ENCODE data around the gene SCARB2. TPM values are rescaled to one million over a fixed set of nuclear protein-coding genes. Genes with fewer than 3 reads are reported as not detected.
"Not testable (repeated sequence)": the region's sequence is repeated elsewhere in the genome, so short reads cannot be mapped to it uniquely, and the experiment has no call there.

The SCARB2 gene, protein sequence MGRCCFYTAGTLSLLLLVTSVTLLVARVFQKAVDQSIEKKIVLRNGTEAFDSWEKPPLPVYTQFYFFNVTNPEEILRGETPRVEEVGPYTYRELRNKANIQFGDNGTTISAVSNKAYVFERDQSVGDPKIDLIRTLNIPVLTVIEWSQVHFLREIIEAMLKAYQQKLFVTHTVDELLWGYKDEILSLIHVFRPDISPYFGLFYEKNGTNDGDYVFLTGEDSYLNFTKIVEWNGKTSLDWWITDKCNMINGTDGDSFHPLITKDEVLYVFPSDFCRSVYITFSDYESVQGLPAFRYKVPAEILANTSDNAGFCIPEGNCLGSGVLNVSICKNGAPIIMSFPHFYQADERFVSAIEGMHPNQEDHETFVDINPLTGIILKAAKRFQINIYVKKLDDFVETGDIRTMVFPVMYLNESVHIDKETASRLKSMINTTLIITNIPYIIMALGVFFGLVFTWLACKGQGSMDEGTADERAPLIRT
- polyA plus RNA-seq = 10 to 100 TPM in 2 of 3 donors, 1 to 10 TPM in 1; 8.8 to 17.1 (median 16.4) TPM

DNA sequence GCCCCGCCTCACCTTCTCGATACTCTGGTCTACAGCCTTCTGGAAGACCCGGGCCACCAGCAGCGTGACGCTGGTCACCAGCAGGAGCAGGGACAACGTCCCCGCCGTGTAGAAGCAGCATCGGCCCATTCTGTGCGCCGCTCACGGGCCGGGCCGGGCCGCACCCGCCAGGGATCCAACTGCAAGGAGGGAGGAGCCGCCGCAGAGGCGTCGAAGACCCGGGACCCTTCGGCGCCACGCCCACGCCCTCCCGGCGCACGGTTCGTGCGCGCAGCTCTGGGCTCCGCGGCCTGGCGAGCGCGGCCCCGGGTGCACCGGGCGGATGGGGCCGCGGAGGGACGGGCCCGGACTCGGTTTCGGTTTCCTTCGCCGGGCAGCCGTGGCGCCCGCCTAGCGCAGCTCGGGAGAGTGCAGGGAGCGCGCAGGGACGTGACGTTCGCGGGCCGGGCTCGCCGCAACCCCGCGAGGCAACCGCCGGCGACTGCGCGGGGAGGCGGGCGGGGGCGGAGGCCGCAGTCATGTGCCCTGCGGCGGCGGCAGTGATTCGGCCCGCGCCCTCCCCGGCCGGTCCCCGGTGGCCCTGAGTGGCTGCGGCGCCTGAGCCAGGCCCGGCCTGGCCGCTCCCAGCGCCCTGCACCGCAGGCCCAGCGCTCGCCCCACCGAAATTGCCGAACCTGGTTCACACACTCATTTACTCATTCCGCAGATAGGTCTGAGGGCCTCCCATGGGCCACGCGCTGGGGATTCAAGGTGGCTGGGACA lies at the start of gene SCARB2:
Gene SCARB2 (minus strand): TSS at position 410 of the 762 bp plus-strand sequence. CDS start 281 bp downstream, at position 129.
- DNase-seq = peak; percentile 88 to 89 (median 88)
- peak within 1 kb of the TSS; percentile 83 to 99 (median 95) for H3K27ac Mint-ChIP-seq
- peaks cover 7 to 19% (median 13%) of the 10 kb centered on the region in 3 donors for H3K27me3 Mint-ChIP-seq (ENCODE audit: low read depth in 3 of 3)
- no peaks in the 10 kb centered on the region for H3K9me3 Mint-ChIP-seq
- H3K4me3 Mint-ChIP-seq = peak within 1 kb of the TSS; percentile 91 to 95 (median 91)
- H3K4me1 Mint-ChIP-seq = peaks cover 33 to 42% of the 10 kb centered on the region in 2 donors
- H3K36me3 Mint-ChIP-seq = no peaks in the 10 kb centered on the region

DNA sequence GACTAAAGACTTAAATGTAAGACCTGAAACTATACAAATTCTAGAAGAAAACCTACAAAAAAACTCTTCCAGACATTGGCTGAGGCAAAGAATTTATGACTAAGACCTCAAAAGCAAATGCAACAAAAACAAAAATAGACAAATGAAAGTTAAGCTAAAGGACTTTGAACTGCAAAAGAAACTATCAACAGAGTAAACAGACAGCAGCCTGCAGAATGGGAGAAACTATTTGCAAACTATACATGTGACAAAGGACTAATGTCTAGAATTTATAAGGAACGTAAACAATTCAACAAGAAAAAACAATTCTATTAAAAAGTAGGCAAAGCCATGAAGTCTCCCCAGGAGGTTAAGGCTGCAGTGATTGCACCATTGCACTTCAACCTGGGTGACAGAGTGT lies 46.9 kb upstream of the SCARB2 start:
- H3K9me3 Mint-ChIP-seq = no peaks in the 10 kb centered on the region
- no peaks in the 10 kb centered on the region for H3K36me3 Mint-ChIP-seq
- no peak overlapping the region for H3K27ac Mint-ChIP-seq
- H3K4me1 Mint-ChIP-seq = no peaks in the 10 kb centered on the region
- peaks cover 2 to 13% (median 8%) of the 10 kb centered on the region in 3 donors for H3K27me3 Mint-ChIP-seq (ENCODE audit: low read depth in 3 of 3)
- DNase-seq = no peak
- no peak overlapping the region for H3K4me3 Mint-ChIP-seq

DNA sequence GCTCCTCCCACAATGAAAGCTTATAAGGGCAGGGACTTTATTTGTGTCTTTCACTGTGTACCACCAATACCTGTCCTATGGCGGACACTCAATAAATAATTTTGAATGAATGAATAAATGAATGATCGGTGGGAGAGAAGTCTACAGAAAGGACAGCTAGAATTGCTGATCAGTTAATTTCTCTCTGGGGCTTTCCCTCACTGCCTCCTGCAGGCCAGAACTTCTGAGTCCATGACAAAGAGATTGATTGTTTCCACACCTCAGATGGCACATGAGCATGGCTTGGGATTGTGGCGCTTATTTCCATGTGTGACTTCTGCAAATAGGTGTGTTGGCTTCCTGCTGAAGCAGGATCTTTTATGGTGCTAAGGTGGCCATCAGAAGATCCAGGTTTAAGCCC lies 44.2 kb upstream of the SCARB2 start:
- H3K27me3 Mint-ChIP-seq (ENCODE audit: low read depth in 3 of 3) = peaks cover 2 to 17% (median 13%) of the 10 kb centered on the region in 3 donors

DNA sequence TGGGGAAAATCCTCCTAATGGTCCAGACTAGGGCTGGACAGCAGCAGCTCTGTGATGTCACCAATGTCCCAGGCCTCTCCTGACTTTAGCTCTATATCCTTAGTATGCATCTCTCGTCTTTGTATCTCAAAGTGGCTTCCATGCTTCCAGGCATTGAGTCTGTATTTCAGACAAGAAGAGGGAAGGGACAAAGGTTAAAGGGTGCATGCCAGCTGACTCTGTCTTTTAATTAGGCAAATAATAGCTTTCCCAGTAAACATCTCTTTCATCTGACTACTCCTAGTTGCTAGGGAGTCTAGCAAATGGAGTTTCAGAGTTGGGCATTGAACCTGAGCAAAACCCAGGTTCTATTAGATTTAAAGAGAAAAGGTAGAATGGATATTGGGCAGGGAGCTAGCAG lies 43.3 kb upstream of the SCARB2 start:
- DNase-seq = no peak
- no peak overlapping the region for H3K4me3 Mint-ChIP-seq
- no peaks in the 10 kb centered on the region for H3K9me3 Mint-ChIP-seq
- H3K27me3 Mint-ChIP-seq (ENCODE audit: low read depth in 3 of 3) = peaks cover 6 to 22% (median 22%) of the 10 kb centered on the region in 3 donors
- H3K36me3 Mint-ChIP-seq = no peaks in the 10 kb centered on the region
- H3K4me1 Mint-ChIP-seq = peaks cover 0 to 5% of the 10 kb centered on the region in 2 donors
- H3K27ac Mint-ChIP-seq = no peak overlapping the region

More for the DNA sequence above, 44.2 kb upstream of the SCARB2 start:
- Mint-ChIP-seq H3K9me3 (no peaks in the 10 kb centered on the region), H3K4me3 (no peak overlapping the region), H3K27ac (no peak overlapping the region), H3K4me1 (peaks cover 0 to under 1% of the 10 kb centered on the region in 2 donors), H3K36me3 (no peaks in the 10 kb centered on the region)
- DNase-seq = no peak

DNA sequence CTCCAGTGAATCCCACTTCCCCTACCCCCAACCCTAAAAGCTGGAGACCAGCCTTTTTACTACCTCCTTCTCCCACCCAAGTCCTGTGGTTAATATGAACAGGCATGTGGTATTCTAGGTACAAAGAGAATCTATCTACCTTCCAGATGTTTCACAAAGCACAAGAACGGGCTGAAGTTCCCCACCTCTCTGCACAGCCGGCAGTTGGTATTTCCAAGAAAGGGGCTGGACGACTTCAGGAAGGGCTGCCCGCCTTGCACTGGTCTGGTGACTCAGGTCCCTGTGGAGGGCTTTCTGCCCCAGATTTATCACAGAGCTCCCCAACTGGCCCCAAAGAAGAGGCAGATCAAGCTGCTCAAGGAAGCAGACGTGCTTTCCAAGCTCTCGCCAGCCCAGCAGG lies 42.4 kb upstream of the SCARB2 start:
- peaks cover 13 to 30% (median 27%) of the 10 kb centered on the region in 3 donors for H3K27me3 Mint-ChIP-seq (ENCODE audit: low read depth in 3 of 3)
- no peak overlapping the region for H3K27ac Mint-ChIP-seq
- peaks cover 4 to 11% of the 10 kb centered on the region in 2 donors for H3K4me1 Mint-ChIP-seq

DNA sequence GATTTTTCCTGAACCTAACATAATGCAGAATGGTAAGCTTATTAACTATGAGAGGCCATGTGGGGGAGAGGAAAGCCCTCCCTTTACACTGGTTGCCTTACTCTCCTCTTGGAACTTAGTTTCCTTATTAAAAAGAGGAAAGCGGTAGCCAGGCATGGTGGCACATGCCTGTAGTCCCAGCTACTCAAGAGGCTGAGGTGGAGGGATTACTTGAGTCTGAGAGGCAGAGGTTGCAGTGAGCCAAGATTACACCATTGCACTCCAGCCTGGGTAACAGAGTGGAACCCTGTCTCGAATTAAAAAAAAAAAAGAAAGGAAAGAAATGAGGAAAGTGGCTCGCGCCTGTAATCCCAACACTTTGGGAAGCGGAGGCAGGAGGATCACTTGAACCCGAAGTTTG lies 39.9 kb upstream of the SCARB2 start:
- Mint-ChIP-seq H3K9me3 (no peaks in the 10 kb centered on the region), H3K27ac (no peak overlapping the region), H3K4me1 (peaks cover 5 to 16% of the 10 kb centered on the region in 2 donors), H3K27me3 (ENCODE audit: low read depth in 3 of 3) (peaks cover 22 to 34% (median 29%) of the 10 kb centered on the region in 3 donors), H3K36me3 (no peaks in the 10 kb centered on the region), H3K4me3 (no peak overlapping the region)
- no peak for DNase-seq

More for the DNA sequence above, 42.4 kb upstream of the SCARB2 start:
- H3K36me3 Mint-ChIP-seq = no peaks in the 10 kb centered on the region
- no peak overlapping the region for H3K4me3 Mint-ChIP-seq
- no peak for DNase-seq
- H3K9me3 Mint-ChIP-seq = no peaks in the 10 kb centered on the region

DNA sequence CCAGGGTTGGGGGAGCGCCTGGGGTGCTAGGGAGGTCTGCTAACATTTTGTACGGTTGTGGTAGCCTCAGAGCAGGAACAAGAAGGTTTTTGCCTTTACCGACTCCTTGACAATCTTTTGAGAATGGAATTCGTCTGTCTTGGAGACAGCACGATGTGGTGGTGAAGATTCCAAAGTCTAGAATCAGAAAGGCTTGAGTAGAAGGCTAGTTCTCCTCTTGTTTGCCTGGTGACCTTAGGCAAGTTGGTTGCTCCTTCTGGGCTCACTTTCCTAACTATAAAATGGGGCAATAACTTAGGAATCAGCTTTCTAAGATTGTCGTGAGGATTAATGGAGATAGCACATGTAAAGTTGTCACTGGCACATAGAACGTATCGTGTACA lies 38.6 kb upstream of the SCARB2 start:
- H3K27me3 Mint-ChIP-seq (ENCODE audit: low read depth in 3 of 3) = peaks cover 27 to 31% (median 28%) of the 10 kb centered on the region in 3 donors
- no peaks in the 10 kb centered on the region for H3K36me3 Mint-ChIP-seq
- DNase-seq = no peak
- peaks cover 5 to 16% of the 10 kb centered on the region in 2 donors for H3K4me1 Mint-ChIP-seq
- H3K4me3 Mint-ChIP-seq = peak overlapping the region in 3 of 5 donors; percentile 42 to 57 (median 52)
- H3K27ac Mint-ChIP-seq = no peak overlapping the region
- H3K9me3 Mint-ChIP-seq = no peaks in the 10 kb centered on the region

DNA sequence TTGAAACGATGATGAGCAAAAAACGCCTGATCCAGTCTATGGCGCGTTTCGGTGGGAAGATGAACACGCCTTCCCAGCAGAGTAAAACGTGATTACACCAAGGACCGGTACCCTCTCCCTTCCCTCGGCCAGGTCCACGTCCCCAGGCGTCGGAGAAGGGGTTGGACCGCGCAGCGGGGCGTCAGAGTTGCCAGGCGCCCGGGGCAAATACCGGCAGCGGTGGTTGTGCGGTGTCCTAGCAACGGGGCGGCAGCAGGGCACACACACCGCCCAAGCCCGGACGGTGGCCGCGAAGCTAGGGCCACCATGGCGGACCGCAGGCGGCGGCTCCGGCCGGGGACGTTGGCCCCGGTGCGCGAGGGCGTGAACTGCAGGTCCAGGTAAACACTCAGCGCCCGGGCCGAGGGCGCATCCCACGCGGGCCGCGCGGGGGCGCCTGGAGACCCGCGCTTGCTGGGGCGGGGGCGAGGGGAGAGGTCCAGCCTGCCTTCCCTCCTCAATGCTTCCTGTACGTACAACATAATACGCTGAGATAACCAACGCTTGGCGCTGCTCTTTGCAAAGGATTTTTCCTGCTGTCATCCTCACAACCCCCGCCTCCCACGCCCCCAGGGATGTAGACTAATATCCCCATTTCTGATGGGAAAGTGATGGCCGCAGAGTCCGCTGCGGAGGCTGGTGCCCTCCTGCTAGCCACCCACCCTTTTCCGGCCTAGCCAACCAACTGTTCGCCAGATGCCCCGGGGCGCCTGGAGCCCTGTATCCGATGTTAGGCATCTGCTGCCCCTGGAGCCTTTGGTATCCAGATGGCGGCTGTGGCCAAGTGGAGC lies 38.0 kb upstream of the SCARB2 start, which contains the start of gene FAM47E:
Gene FAM47E (plus strand): TSS at position 281 of the 830 bp plus-strand sequence. CDS start 26 bp downstream, at position 307.
- Mint-ChIP-seq H3K4me3 (peak within 1 kb of the TSS; percentile 72 to 84 (median 82)), H3K27me3 (ENCODE audit: low read depth in 3 of 3) (peaks cover 27 to 33% (median 28%) of the 10 kb centered on the region in 3 donors), H3K27ac (peak within 1 kb of the TSS in 4 of 6 donors; percentile 18 to 67 (median 57)), H3K9me3 (no peaks in the 10 kb centered on the region), H3K36me3 (no peaks in the 10 kb centered on the region), H3K4me1 (peaks cover 5 to 16% of the 10 kb centered on the region in 2 donors)
- DNase-seq = peak; percentile 66 to 71 (median 68)

DNA sequence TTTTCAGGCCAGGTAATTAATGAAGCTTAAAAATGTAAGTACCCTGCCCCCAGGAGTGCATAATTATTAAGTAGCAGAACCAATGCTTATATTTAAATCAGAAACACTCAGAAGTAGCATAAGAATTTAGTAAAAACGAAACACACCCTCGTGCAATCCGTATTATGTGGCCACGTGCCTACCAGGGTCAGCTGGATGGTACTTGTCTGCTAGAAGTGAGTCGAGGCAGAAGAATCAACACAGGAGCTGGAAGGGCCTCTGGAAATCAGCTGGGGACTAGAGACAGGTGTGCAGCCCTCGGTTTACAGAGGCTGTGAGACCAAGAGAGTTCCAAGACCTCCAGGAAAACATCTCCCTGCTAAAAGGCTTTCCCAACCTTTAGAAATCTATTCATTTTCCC lies 37.3 kb upstream of the SCARB2 start:
- no peak for DNase-seq
- H3K4me1 Mint-ChIP-seq = peaks cover 5 to 16% of the 10 kb centered on the region in 2 donors
- peaks cover 28 to 34% (median 28%) of the 10 kb centered on the region in 3 donors for H3K27me3 Mint-ChIP-seq (ENCODE audit: low read depth in 3 of 3)
- H3K4me3 Mint-ChIP-seq = peak overlapping the region; percentile 72 to 84 (median 82)
- H3K36me3 Mint-ChIP-seq = no peaks in the 10 kb centered on the region
- peak overlapping the region in 4 of 6 donors; percentile 18 to 67 (median 57) for H3K27ac Mint-ChIP-seq
- H3K9me3 Mint-ChIP-seq = no peaks in the 10 kb centered on the region

DNA sequence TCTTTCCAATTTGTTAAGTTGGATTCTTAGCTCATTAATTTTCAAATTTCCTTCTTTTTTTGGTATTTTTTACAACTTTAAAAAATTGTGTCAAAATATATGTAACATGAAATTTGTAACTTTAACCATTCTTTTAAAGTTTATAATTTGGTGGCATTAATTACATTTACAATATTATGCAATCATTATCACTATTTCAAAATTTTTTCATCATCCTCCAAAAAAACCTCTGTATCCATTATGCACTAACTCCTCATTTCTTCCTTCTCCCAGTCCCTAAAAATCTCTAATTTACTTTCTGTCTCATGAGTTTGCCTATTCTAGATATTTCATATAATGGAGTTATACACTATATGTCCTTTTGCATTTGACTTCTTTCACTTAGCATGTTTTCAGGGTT lies 33.2 kb upstream of the SCARB2 start:
- Mint-ChIP-seq H3K36me3 (no peaks in the 10 kb centered on the region), H3K4me1 (peaks cover 5 to 10% of the 10 kb centered on the region in 2 donors), H3K4me3 (no peak overlapping the region), H3K27ac (no peak overlapping the region), H3K27me3 (ENCODE audit: low read depth in 3 of 3) (peaks cover 18 to 29% (median 25%) of the 10 kb centered on the region in 3 donors), H3K9me3 (no peaks in the 10 kb centered on the region)
- no peak for DNase-seq

DNA sequence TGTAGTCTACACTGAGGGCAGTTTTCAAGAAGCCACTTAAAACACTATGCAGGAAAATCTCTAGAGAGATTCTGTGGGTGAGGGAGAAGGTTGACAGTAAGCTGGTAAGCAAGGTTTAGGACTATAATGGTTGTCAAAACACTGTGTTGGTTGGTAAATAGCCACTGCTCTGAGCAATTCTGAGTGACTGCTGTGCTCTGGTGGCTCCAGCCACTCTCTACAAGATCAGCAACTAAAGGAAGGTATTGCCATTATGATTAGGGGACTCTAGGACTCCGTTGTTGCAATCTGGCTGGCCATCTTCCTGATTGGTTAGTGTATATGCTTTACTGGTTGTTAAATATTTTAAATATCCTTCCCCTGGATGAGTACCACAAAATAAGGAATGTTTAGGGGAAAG lies 32.4 kb upstream of the SCARB2 start:
- Mint-ChIP-seq H3K4me3 (no peak overlapping the region), H3K27me3 (ENCODE audit: low read depth in 3 of 3) (peaks cover 12 to 24% (median 18%) of the 10 kb centered on the region in 3 donors), H3K36me3 (peaks cover 0 to under 1% (median 0%) of the 10 kb centered on the region in 3 donors), H3K4me1 (peaks cover 2 to 5% of the 10 kb centered on the region in 2 donors), H3K9me3 (peaks cover 0 to under 1% (median 0%) of the 10 kb centered on the region in 6 donors), H3K27ac (no peak overlapping the region)
- DNase-seq = no peak

DNA sequence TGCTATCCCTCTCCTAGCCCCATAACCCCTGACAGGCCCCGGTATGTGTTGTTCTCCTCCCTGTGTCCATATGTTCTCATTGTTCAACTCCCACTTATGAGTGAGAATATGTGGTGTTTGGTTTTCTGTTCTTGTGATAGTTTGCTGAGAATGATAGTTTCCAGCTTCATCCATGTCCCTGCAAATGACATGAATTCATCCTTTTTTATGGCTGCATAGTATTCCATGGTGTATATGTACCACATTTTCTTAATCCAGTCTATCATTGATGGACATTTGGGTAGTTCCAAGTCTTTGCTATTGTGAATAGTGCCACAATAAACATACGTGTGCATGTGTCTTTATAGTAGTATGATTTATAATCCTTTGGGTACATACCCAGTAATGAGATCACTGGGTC lies 30.3 kb upstream of the SCARB2 start:
- peaks cover 3 to 15% (median 13%) of the 10 kb centered on the region in 6 donors for H3K9me3 Mint-ChIP-seq
- not testable (repeated sequence) for H3K4me1 Mint-ChIP-seq, H3K4me3 Mint-ChIP-seq, DNase-seq, H3K36me3 Mint-ChIP-seq, H3K27ac Mint-ChIP-seq
- H3K27me3 Mint-ChIP-seq (ENCODE audit: low read depth in 3 of 3) = peaks cover 6 to 23% (median 16%) of the 10 kb centered on the region in 3 donors

DNA sequence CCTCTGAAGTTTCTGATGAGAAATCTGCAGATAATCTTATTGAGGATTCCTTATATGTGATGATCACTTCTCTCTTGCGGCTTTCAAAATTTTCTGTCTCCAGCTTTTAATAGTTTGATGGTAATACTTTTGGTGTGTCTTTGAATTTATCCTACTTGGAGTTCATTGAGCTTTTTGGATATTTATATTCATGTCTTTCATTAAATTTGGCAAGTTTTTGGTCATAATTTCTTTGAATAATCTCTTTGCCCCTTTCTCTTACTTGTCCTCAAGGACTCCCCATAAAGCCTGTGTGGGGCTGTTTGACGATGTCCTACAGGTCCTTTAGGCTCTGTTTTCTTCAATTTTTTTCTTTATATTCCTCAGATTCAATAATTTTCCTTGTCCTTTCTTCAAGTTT lies 26.6 kb upstream of the SCARB2 start:
- Mint-ChIP-seq H3K9me3 (peaks cover 3 to 18% (median 13%) of the 10 kb centered on the region in 6 donors), H3K27ac (no peak overlapping the region), H3K4me3 (no peak overlapping the region)

More for the DNA sequence above, 26.6 kb upstream of the SCARB2 start:
- Mint-ChIP-seq H3K27me3 (ENCODE audit: low read depth in 3 of 3) (peaks cover 6 to 13% (median 9%) of the 10 kb centered on the region in 3 donors), H3K36me3 (peaks cover 5 to 7% (median 6%) of the 10 kb centered on the region in 3 donors), H3K4me1 (no peaks in the 10 kb centered on the region)
- DNase-seq = no peak
